Measurements from ENCODE around the gene GLP1R. TPM values are rescaled to one million over a fixed set of nuclear protein-coding genes. Genes with fewer than 3 reads are reported as not detected.

The GLP1R gene
- total RNA-seq, 4 donors from 2014 or later: not detected

DNA sequence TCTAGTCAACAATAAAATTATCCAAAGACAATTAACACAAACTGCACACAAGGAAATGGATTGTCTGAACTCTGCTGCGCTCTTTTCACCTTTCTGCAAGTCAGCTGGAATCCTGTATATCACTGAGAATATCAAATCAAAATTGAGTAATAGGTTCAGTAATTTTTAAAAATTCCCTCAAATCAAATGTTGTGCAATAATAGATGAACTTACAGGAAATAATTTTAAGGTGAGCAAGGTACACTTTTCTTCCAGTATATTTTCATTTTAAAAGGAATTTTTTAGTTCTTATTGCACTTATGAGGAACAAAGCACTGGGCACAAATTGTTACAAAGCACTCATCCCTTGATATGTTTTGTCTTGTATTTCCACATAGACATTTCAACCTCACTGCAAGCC, 65.2 kb downstream of the GLP1R start:
- ATAC-seq: no peak
- Histone ChIP-seq H3K27ac (peak overlapping the region; percentile 92 to 99 (median 98)), H3K4me3 (peak overlapping the region; percentile 66 to 96 (median 92)), H3K4me1 (peaks cover 14 to 17% of the 10 kb centered on the region in 2 donors), H3K27me3 (no peaks in the 10 kb centered on the region), H3K9me3 (no peaks in the 10 kb centered on the region), H3K36me3 (peaks cover 0 to 16% of the 10 kb centered on the region in 2 donors)
- TF ChIP-seq, protein P1, sequence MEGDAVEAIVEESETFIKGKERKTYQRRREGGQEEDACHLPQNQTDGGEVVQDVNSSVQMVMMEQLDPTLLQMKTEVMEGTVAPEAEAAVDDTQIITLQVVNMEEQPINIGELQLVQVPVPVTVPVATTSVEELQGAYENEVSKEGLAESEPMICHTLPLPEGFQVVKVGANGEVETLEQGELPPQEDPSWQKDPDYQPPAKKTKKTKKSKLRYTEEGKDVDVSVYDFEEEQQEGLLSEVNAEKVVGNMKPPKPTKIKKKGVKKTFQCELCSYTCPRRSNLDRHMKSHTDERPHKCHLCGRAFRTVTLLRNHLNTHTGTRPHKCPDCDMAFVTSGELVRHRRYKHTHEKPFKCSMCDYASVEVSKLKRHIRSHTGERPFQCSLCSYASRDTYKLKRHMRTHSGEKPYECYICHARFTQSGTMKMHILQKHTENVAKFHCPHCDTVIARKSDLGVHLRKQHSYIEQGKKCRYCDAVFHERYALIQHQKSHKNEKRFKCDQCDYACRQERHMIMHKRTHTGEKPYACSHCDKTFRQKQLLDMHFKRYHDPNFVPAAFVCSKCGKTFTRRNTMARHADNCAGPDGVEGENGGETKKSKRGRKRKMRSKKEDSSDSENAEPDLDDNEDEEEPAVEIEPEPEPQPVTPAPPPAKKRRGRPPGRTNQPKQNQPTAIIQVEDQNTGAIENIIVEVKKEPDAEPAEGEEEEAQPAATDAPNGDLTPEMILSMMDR (IDR thresholded peaks at IDR 0.05 in 4 of 5, conservative IDR thresholded peaks at IDR 0.05 in 1 of 5): no peak
- TF ChIP-seq POLR2A (IDR thresholded peaks at IDR 0.05): no peak
- in situ Hi-C loops (cut with MboI; ENCODE audit: low sequenced_read_pairs in 4 of 4) (no loop called here), intact Hi-C loops (cut with DNase I; ENCODE audit: low total_unique reads) (no loop called here)
- DNase-seq: no peak

- intact Hi-C loops (cut with DNase I; ENCODE audit: low total_unique reads): no loop called here
- peak; percentile 40 to 43 for ATAC-seq
- TF ChIP-seq, protein P1 (IDR thresholded peaks at IDR 0.05 in 4 of 5, conservative IDR thresholded peaks at IDR 0.05 in 1 of 5): no peak
- no peak for TF ChIP-seq POLR2A (IDR thresholded peaks at IDR 0.05)
Measured at GRCh38 chr6:39114388-39114703, 65.8 kb downstream of the GLP1R start.

GRCh38 chr6:39114704-39115599, 66.4 kb downstream of the GLP1R start, which contains the start of gene SAYSD1:
Gene SAYSD1 (minus strand): TSS chr6:39115186. CDS start chr6:39115089, 97 bp downstream.
- TF ChIP-seq, protein P1 (IDR thresholded peaks at IDR 0.05 in 4 of 5, conservative IDR thresholded peaks at IDR 0.05 in 1 of 5): no peak
- TF ChIP-seq POLR2A (IDR thresholded peaks at IDR 0.05): peak; percentile 71
- Histone ChIP-seq H3K27me3 (no peaks in the 10 kb centered on the region), H3K27ac (peak within 1 kb of the TSS; percentile 92 to 99 (median 98)), H3K4me3 (peak within 1 kb of the TSS; percentile 66 to 96 (median 92)), H3K9me3 (no peaks in the 10 kb centered on the region), H3K4me1 (peaks cover 14 to 17% of the 10 kb centered on the region in 2 donors), H3K36me3 (peaks cover 0 to 4% of the 10 kb centered on the region in 2 donors)
- in situ Hi-C loops (cut with MboI; ENCODE audit: low sequenced_read_pairs in 4 of 4): no loop called here
- DNase-seq (peak; percentile 85 to 90), ATAC-seq (peak; percentile 92 to 93)
- intact Hi-C loops (cut with DNase I; ENCODE audit: low total_unique reads): no loop called here

More at GRCh38 chr6:39114388-39114703, 65.8 kb downstream of the GLP1R start:
- Histone ChIP-seq H3K27ac (peak overlapping the region; percentile 92 to 99 (median 98)), H3K4me1 (peaks cover 14 to 17% of the 10 kb centered on the region in 2 donors), H3K36me3 (peaks cover 0 to 11% of the 10 kb centered on the region in 2 donors), H3K27me3 (no peaks in the 10 kb centered on the region), H3K4me3 (peak overlapping the region; percentile 66 to 96 (median 92)), H3K9me3 (no peaks in the 10 kb centered on the region)
- in situ Hi-C loops (cut with MboI; ENCODE audit: low sequenced_read_pairs in 4 of 4): no loop called here
- no peak for DNase-seq

GRCh38 chr6:39118921-39119320, 70.3 kb downstream of the GLP1R start:
- intact Hi-C loops (cut with DNase I; ENCODE audit: low total_unique reads): no loop called here
- TF ChIP-seq POLR2A (IDR thresholded peaks at IDR 0.05): no peak
- TF ChIP-seq, protein P1 (IDR thresholded peaks at IDR 0.05 in 4 of 5, conservative IDR thresholded peaks at IDR 0.05 in 1 of 5): no peak
- DNase-seq (no peak), ATAC-seq (no peak)
- Histone ChIP-seq H3K4me3 (no peak overlapping the region), H3K27me3 (no peaks in the 10 kb centered on the region), H3K27ac (no peak overlapping the region), H3K36me3 (no peaks in the 10 kb centered on the region), H3K4me1 (peaks cover 8 to 10% of the 10 kb centered on the region in 2 donors), H3K9me3 (no peaks in the 10 kb centered on the region)
- in situ Hi-C loops (cut with MboI; ENCODE audit: low sequenced_read_pairs in 4 of 4): no loop called here

All from gastrocnemius medialis (tissue), 4 donors.